ENCODE data around the gene EEFSEC. TPM values are rescaled to one million over a fixed set of nuclear protein-coding genes. Genes with fewer than 3 reads are reported as not detected.

Gene EEFSEC
- polyA plus RNA-seq, 3 donors from 2014 or later = 14.5 to 26.9 (median 26.1) TPM

- Mint-ChIP-seq H3K27me3 (ENCODE audit: low read depth in 3 of 3) (no peaks in the 10 kb centered on the region), H3K4me3 (no peak overlapping the region), H3K27ac (no peak overlapping the region), H3K9me3 (no peaks in the 10 kb centered on the region), H3K4me1 (peaks cover 0 to 3% of the 10 kb centered on the region in 2 donors), H3K36me3 (peaks cover 6 to 15% (median 9%) of the 10 kb centered on the region in 3 donors)
- DNase-seq = no peak
These were observed 144.3 kb downstream of the EEFSEC start for GRCh38 chr3:128297401-128298138.

- Mint-ChIP-seq H3K4me3 (no peak overlapping the region), H3K9me3 (no peaks in the 10 kb centered on the region), H3K36me3 (peaks cover 6 to 15% (median 6%) of the 10 kb centered on the region in 3 donors), H3K27me3 (ENCODE audit: low read depth in 3 of 3) (no peaks in the 10 kb centered on the region), H3K4me1 (no peaks in the 10 kb centered on the region), H3K27ac (no peak overlapping the region)
- DNase-seq = no peak
These were observed 148.1 kb downstream of the EEFSEC start for GRCh38 chr3:128301186-128302023.

- Mint-ChIP-seq H3K27me3 (ENCODE audit: low read depth in 3 of 3) (no peaks in the 10 kb centered on the region), H3K27ac (no peak overlapping the region), H3K9me3 (no peaks in the 10 kb centered on the region), H3K4me1 (no peaks in the 10 kb centered on the region), H3K36me3 (peaks cover 4 to 7% (median 5%) of the 10 kb centered on the region in 3 donors), H3K4me3 (no peak overlapping the region)
- DNase-seq = no peak
These were observed 153.2 kb downstream of the EEFSEC start for GRCh38 chr3:128306481-128306880.

GRCh38 chr3:128307029-128307633 lies 153.8 kb downstream of the EEFSEC start:
- Mint-ChIP-seq H3K4me3 (no peak overlapping the region), H3K36me3 (peaks cover 4 to 7% (median 5%) of the 10 kb centered on the region in 3 donors), H3K9me3 (no peaks in the 10 kb centered on the region), H3K4me1 (no peaks in the 10 kb centered on the region), H3K27me3 (ENCODE audit: low read depth in 3 of 3) (no peaks in the 10 kb centered on the region), H3K27ac (no peak overlapping the region)
- DNase-seq = no peak

GRCh38 chr3:128307781-128308469 lies 154.6 kb downstream of the EEFSEC start:
- DNase-seq = no peak
- no peak overlapping the region for H3K27ac Mint-ChIP-seq
- H3K4me3 Mint-ChIP-seq = no peak overlapping the region
- peaks cover 4 to 7% (median 5%) of the 10 kb centered on the region in 3 donors for H3K36me3 Mint-ChIP-seq
- H3K9me3 Mint-ChIP-seq = no peaks in the 10 kb centered on the region
- H3K27me3 Mint-ChIP-seq (ENCODE audit: low read depth in 3 of 3) = no peaks in the 10 kb centered on the region
- H3K4me1 Mint-ChIP-seq = no peaks in the 10 kb centered on the region

GRCh38 chr3:128309026-128309425 lies 155.7 kb downstream of the EEFSEC start:
- H3K9me3 Mint-ChIP-seq = no peaks in the 10 kb centered on the region
- no peaks in the 10 kb centered on the region for H3K4me1 Mint-ChIP-seq
- H3K4me3 Mint-ChIP-seq = no peak overlapping the region
- H3K27ac Mint-ChIP-seq = peak overlapping the region in 1 of 6 donors; percentile 24
- DNase-seq = no peak
- peaks cover 4 to 7% (median 5%) of the 10 kb centered on the region in 3 donors for H3K36me3 Mint-ChIP-seq
- no peaks in the 10 kb centered on the region for H3K27me3 Mint-ChIP-seq (ENCODE audit: low read depth in 3 of 3)

GRCh38 chr3:128310286-128311058 lies 157.2 kb downstream of the EEFSEC start:
- Mint-ChIP-seq H3K9me3 (no peaks in the 10 kb centered on the region), H3K4me1 (no peaks in the 10 kb centered on the region), H3K27me3 (ENCODE audit: low read depth in 3 of 3) (no peaks in the 10 kb centered on the region), H3K36me3 (peaks cover 4 to 7% (median 5%) of the 10 kb centered on the region in 3 donors), H3K27ac (peak overlapping the region in 1 of 6 donors; percentile 26), H3K4me3 (no peak overlapping the region)
- DNase-seq = no peak

- Mint-ChIP-seq H3K9me3 (no peaks in the 10 kb centered on the region), H3K4me1 (peaks cover 0 to 4% of the 10 kb centered on the region in 2 donors), H3K27me3 (ENCODE audit: low read depth in 3 of 3) (no peaks in the 10 kb centered on the region), H3K27ac (no peak overlapping the region), H3K36me3 (peaks cover 4 to 7% (median 5%) of the 10 kb centered on the region in 3 donors), H3K4me3 (no peak overlapping the region)
- DNase-seq = no peak
These were observed 158.2 kb downstream of the EEFSEC start for GRCh38 chr3:128311441-128311844.

- no peaks in the 10 kb centered on the region for H3K27me3 Mint-ChIP-seq (ENCODE audit: low read depth in 3 of 3)
- H3K4me3 Mint-ChIP-seq = no peak overlapping the region
- DNase-seq = no peak
- no peaks in the 10 kb centered on the region for H3K9me3 Mint-ChIP-seq
- H3K4me1 Mint-ChIP-seq = peaks cover 0 to 4% of the 10 kb centered on the region in 2 donors
- no peak overlapping the region for H3K27ac Mint-ChIP-seq
- peaks cover 4 to 7% (median 5%) of the 10 kb centered on the region in 3 donors for H3K36me3 Mint-ChIP-seq
These were observed 159.0 kb downstream of the EEFSEC start for GRCh38 chr3:128312271-128312670.

GRCh38 chr3:128313071-128313725 lies 159.9 kb downstream of the EEFSEC start:
- H3K27me3 Mint-ChIP-seq (ENCODE audit: low read depth in 3 of 3) = no peaks in the 10 kb centered on the region
- DNase-seq = no peak
- H3K9me3 Mint-ChIP-seq = no peaks in the 10 kb centered on the region
- H3K27ac Mint-ChIP-seq = peak overlapping the region in 1 of 6 donors; percentile 26
- H3K4me1 Mint-ChIP-seq = peaks cover 0 to 4% of the 10 kb centered on the region in 2 donors
- H3K36me3 Mint-ChIP-seq = peaks cover 4 to 7% (median 5%) of the 10 kb centered on the region in 3 donors
- no peak overlapping the region for H3K4me3 Mint-ChIP-seq

- no peak overlapping the region for H3K27ac Mint-ChIP-seq
- no peak overlapping the region for H3K4me3 Mint-ChIP-seq
- peaks cover 0 to 4% of the 10 kb centered on the region in 2 donors for H3K4me1 Mint-ChIP-seq
- H3K27me3 Mint-ChIP-seq (ENCODE audit: low read depth in 3 of 3) = no peaks in the 10 kb centered on the region
- peaks cover 1 to 3% (median 1%) of the 10 kb centered on the region in 3 donors for H3K36me3 Mint-ChIP-seq
- no peaks in the 10 kb centered on the region for H3K9me3 Mint-ChIP-seq
- no peak for DNase-seq
These were observed 160.7 kb downstream of the EEFSEC start for GRCh38 chr3:128313935-128314334.

GRCh38 chr3:128315313-128315712 lies 162.0 kb downstream of the EEFSEC start:
- peaks cover 0 to 4% of the 10 kb centered on the region in 2 donors for H3K4me1 Mint-ChIP-seq
- no peak for DNase-seq
- H3K36me3 Mint-ChIP-seq = peaks cover 0 to 9% (median 0%) of the 10 kb centered on the region in 3 donors
- H3K9me3 Mint-ChIP-seq = no peaks in the 10 kb centered on the region
- no peak overlapping the region for H3K4me3 Mint-ChIP-seq
- H3K27me3 Mint-ChIP-seq (ENCODE audit: low read depth in 3 of 3) = no peaks in the 10 kb centered on the region
- no peak overlapping the region for H3K27ac Mint-ChIP-seq

All from immature natural killer cell (primary cell).